Fibroblast of pulmonary artery (primary cell): ENCODE measurements around the gene OPHN1.
A peak's percentile ranks its signal among the peaks of the same experiment; 100 is the strongest.

Source experiments
- DNase-seq: peaks from one replicate; pipeline ENCODE4 v3.0.0-alpha.2; 2010; ENCODE audit warnings: low read depth
- H3K4me3 ChIP-seq: replicated peaks from 2 replicates; pipeline ENCODE4 v1.5.1; 2011; ENCODE audit warnings: low read depth, mild to moderate bottlenecking, control low read depth, low read length, moderate library complexity
- TF ChIP-seq, protein P1 (sequence below): IDR thresholded peaks from 2 replicates; pipeline ENCODE4 v1.5.1; 2011; ENCODE audit warnings: mild to moderate bottlenecking, control low read depth, low read length, inconsistent platforms; ENCODE audit errors: missing control alignments

Gene OPHN1

GRCh38 chrX:68190799-68191198 is 242.5 kb downstream of the OPHN1 start:
- TF ChIP-seq, protein P1, sequence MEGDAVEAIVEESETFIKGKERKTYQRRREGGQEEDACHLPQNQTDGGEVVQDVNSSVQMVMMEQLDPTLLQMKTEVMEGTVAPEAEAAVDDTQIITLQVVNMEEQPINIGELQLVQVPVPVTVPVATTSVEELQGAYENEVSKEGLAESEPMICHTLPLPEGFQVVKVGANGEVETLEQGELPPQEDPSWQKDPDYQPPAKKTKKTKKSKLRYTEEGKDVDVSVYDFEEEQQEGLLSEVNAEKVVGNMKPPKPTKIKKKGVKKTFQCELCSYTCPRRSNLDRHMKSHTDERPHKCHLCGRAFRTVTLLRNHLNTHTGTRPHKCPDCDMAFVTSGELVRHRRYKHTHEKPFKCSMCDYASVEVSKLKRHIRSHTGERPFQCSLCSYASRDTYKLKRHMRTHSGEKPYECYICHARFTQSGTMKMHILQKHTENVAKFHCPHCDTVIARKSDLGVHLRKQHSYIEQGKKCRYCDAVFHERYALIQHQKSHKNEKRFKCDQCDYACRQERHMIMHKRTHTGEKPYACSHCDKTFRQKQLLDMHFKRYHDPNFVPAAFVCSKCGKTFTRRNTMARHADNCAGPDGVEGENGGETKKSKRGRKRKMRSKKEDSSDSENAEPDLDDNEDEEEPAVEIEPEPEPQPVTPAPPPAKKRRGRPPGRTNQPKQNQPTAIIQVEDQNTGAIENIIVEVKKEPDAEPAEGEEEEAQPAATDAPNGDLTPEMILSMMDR = no peak
- H3K4me3 ChIP-seq = no peak overlapping the region
- DNase-seq = no peak

GRCh38 chrX:68186552-68187262 is 246.6 kb downstream of the OPHN1 start:
- no peak overlapping the region for H3K4me3 ChIP-seq
- DNase-seq = peak; percentile 21
- TF ChIP-seq, protein P1 = no peak

- TF ChIP-seq, protein P1 = no peak
- no peak for DNase-seq
- H3K4me3 ChIP-seq = no peak overlapping the region
Measured at GRCh38 chrX:68185161-68185560, 248.1 kb downstream of the OPHN1 start.

DNA sequence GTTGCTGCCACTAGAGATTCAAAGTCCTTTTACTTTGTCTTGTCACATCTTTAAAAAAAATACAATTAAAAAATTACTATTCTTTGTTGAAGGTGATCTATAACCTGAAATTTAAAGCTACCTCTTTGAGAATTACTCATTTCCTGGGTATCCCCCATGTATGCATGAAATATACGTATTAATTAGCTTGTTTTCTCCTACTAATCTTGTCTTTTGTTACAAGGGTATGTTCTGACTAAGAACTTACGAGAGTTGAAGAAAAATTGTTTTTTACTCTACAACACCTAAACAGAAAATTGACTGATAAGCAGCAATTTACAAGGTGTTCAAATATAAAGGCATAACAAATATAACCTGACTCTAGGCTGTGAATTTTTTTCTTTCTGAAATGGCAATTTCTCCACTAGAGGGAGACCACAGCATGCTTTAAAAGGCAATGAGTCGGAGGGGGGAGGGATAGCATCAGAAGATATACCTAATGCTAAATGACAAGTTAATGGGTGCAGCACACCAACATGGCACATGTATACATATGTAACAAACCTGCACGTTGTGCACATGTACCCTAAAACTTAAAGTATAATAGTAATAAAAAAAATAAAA is 249.6 kb downstream of the OPHN1 start:
- TF ChIP-seq, protein P1 = peak; percentile 52
- DNase-seq = peak; percentile 54

GRCh38 chrX:68180579-68180978 is 252.7 kb downstream of the OPHN1 start:
- H3K4me3 ChIP-seq = no peak overlapping the region
- TF ChIP-seq, protein P1 = no peak
- DNase-seq = no peak

More for the DNA sequence above, 249.6 kb downstream of the OPHN1 start:
- no peak overlapping the region for H3K4me3 ChIP-seq

DNA sequence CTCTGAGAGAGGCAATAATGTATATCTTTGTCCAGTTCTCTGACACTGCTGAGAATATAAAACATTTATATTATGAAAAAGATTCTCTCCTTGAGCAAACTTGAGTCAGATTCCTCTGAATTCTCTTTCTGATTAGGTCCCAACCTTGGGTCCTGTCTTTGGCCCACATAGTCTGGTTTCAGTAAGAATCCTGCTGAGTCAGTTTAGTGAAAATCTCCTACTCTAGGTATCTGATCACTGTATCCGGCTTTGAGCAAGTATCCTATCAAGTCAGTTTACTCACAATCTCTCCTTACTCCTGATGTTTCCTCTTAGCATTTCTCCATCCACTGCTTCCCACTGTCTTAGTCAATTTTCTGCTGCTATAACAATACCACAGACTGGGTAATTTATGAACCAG is 253.9 kb downstream of the OPHN1 start:
- no peak overlapping the region for H3K4me3 ChIP-seq
- peak; percentile 8 for DNase-seq
- TF ChIP-seq, protein P1 = no peak

- H3K4me3 ChIP-seq = no peak overlapping the region
- DNase-seq = peak; percentile 22
- TF ChIP-seq, protein P1 = no peak
Measured at GRCh38 chrX:68177542-68177941, 255.8 kb downstream of the OPHN1 start.
